Peyer's patch (tissue), 4 donors: Measurements from ENCODE around the gene S100A10. TPM values are rescaled to one million over a fixed set of nuclear protein-coding genes. Genes with fewer than 3 reads are reported as not detected.

Experiments
- DNase-seq, 3 donors: peaks; one replicate each; pipeline ENCODE4 v3.0.0-alpha.2; 2017 to 2019
- H3K27ac ChIP-seq, 4 donors: fragments of 200-600 bp; sonication (generic); one replicate each; pipeline ENCODE4 v1.5.1; 2016 to 2019
- H3K27me3 ChIP-seq, 2 donors: fragments of 200-600 bp; sonication (generic); one replicate each; pipeline ENCODE4 v1.5.1; 2019
- H3K36me3 ChIP-seq, 3 donors: fragments of 200-600 bp; sonication (generic); one replicate each; pipeline ENCODE4 v1.5.1; 2016 to 2019
- H3K4me1 ChIP-seq, 4 donors: fragments of 200-600 bp; sonication (generic); one replicate each; pipeline ENCODE4 v1.5.1; 2016 to 2019
- H3K4me3 ChIP-seq, 4 donors: fragments of 200-600 bp; sonication (generic); 1 replicate in 3 of 4; 2 replicates in 1 of 4; pipeline ENCODE4 v1.5.1; 2016 to 2019; ENCODE audit warnings: mild to moderate bottlenecking in 1 of 4
- H3K9me3 ChIP-seq, 4 donors: fragments of 200-600 bp; sonication (generic); one replicate each; pipeline ENCODE4 v1.5.1; 2016 to 2019; ENCODE audit warnings: mild to moderate bottlenecking in 1 of 4
- CTCF ChIP-seq, 6 experiments: fragments of 450-650 bp in 4 of 6; fragments of 200-600 bp in 2 of 6; sonication (generic) in 1 of 6; IDR thresholded peaks; one replicate each; pipeline ENCODE4 v1.5.1; 2017 to 2019; ENCODE audit warnings: antibody characterized with exemption in 6 of 6, mild to moderate bottlenecking in 3 of 6, moderate library complexity in 1 of 6
- POLR2A ChIP-seq, 2 donors: fragments of 450-650 bp; IDR thresholded peaks; one replicate each; pipeline ENCODE4 v1.5.1; 2017; ENCODE audit warnings: antibody characterized with exemption in 2 of 2, mild to moderate bottlenecking in 2 of 2, moderate library complexity in 2 of 2
- total RNA-seq, 4 donors: library from RNA; depleted of rRNA; stranded (reverse); fragments of >200 nt; gene quantifications; one replicate each; pipeline ENCODE4 v1.1.0, GENCODE V29; 2016

Gene S100A10
- total RNA-seq, 4 donors from 2014 or later = 90.0 to 223 (median 154) TPM

GRCh38 chr1:151960780-151961513 lies 32.7 kb downstream of the S100A10 start:
- Histone ChIP-seq H3K27me3 (no peaks in the 10 kb centered on the region), H3K4me3 (no peak overlapping the region), H3K36me3 (no peaks in the 10 kb centered on the region), H3K9me3 (no peaks in the 10 kb centered on the region), H3K4me1 (no peaks in the 10 kb centered on the region), H3K27ac (no peak overlapping the region)
- no peak for TF ChIP-seq POLR2A (IDR thresholded peaks at IDR 0.05)
- no peak for TF ChIP-seq CTCF (IDR thresholded peaks at IDR 0.05)
- DNase-seq = no peak

GRCh38 chr1:151958959-151959358 lies 34.7 kb downstream of the S100A10 start:
- H3K4me3 ChIP-seq = no peak overlapping the region
- H3K9me3 ChIP-seq = no peaks in the 10 kb centered on the region
- H3K4me1 ChIP-seq = no peaks in the 10 kb centered on the region
- H3K27me3 ChIP-seq = no peaks in the 10 kb centered on the region
- no peak overlapping the region for H3K27ac ChIP-seq
- no peak for DNase-seq
- no peaks in the 10 kb centered on the region for H3K36me3 ChIP-seq
- TF ChIP-seq CTCF (IDR thresholded peaks at IDR 0.05) = no peak
- no peak for TF ChIP-seq POLR2A (IDR thresholded peaks at IDR 0.05)

GRCh38 chr1:151956957-151957497 lies 36.6 kb downstream of the S100A10 start:
- DNase-seq = no peak
- H3K27ac ChIP-seq = no peak overlapping the region
- no peaks in the 10 kb centered on the region for H3K4me1 ChIP-seq
- no peak for TF ChIP-seq POLR2A (IDR thresholded peaks at IDR 0.05)
- TF ChIP-seq CTCF (IDR thresholded peaks at IDR 0.05) = no peak
- no peaks in the 10 kb centered on the region for H3K36me3 ChIP-seq
- H3K27me3 ChIP-seq = no peaks in the 10 kb centered on the region
- no peaks in the 10 kb centered on the region for H3K9me3 ChIP-seq
- H3K4me3 ChIP-seq = no peak overlapping the region

- Histone ChIP-seq H3K4me3 (no peak overlapping the region), H3K27ac (no peak overlapping the region), H3K36me3 (no peaks in the 10 kb centered on the region), H3K9me3 (no peaks in the 10 kb centered on the region), H3K4me1 (no peaks in the 10 kb centered on the region), H3K27me3 (no peaks in the 10 kb centered on the region)
- peak in 2 of 3 donors; percentile 57 to 58 for DNase-seq
- TF ChIP-seq POLR2A (IDR thresholded peaks at IDR 0.05) (no peak), CTCF (IDR thresholded peaks at IDR 0.05) (no peak)
Measured at GRCh38 chr1:151953409-151954094, 40.1 kb downstream of the S100A10 start.

GRCh38 chr1:151952811-151953210 lies 40.8 kb downstream of the S100A10 start:
- DNase-seq = no peak
- no peak overlapping the region for H3K27ac ChIP-seq
- H3K36me3 ChIP-seq = no peaks in the 10 kb centered on the region
- no peak for TF ChIP-seq CTCF (IDR thresholded peaks at IDR 0.05)
- TF ChIP-seq POLR2A (IDR thresholded peaks at IDR 0.05) = no peak
- H3K4me1 ChIP-seq = no peaks in the 10 kb centered on the region
- no peaks in the 10 kb centered on the region for H3K9me3 ChIP-seq
- H3K27me3 ChIP-seq = no peaks in the 10 kb centered on the region
- H3K4me3 ChIP-seq = no peak overlapping the region
